ENCODE data around the gene C3orf20.
"Not testable (repeated sequence)": the region's sequence is repeated elsewhere in the genome, so short reads cannot be mapped to it uniquely, and the experiment has no call there.

The C3orf20 gene

DNA sequence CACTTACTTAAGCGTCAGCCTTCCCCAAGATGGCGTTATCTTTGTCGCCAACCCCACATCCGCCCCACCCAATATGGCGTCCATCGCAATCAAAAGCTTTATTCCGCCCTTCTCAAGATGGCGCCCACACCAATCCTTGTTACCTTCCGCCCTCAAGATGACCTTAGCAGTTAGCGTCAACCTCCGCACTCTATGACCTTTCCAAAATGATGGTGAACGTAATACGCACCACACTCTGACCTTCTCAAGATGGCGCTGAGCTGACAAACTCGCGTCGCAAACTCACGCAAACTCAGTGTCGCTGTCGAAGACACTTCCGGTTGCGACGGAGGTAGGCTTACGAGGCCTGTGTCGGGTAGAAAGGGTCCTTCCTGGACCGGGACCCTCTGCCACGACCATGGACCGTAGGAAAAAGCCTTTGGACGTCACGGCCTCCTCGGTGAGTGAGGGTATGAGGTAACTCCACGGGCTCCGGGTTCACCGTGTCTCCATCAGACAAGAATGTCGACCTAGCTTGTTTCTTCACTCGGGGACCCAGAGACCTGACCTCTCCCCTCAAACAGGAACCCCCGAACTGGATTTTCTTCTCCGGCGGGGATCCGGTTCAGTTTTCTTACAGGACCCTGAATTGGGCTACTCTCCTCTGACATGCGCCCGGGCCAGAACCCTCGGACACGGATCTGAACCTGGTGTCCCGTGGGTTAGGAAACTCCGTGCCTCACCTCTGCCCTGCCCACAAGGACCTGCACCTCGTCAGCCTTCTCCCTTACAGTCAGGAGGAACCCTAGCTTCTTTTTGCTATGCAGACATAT lies 23.3 kb upstream of the C3orf20 start, which contains the start of gene CCDC174:
CCDC174 (plus strand) TSS at position 323 of the 812 bp plus-strand sequence; CDS start at position 398, 75 bp downstream.
- peak; percentile 92 to 93 for DNase-seq

DNA sequence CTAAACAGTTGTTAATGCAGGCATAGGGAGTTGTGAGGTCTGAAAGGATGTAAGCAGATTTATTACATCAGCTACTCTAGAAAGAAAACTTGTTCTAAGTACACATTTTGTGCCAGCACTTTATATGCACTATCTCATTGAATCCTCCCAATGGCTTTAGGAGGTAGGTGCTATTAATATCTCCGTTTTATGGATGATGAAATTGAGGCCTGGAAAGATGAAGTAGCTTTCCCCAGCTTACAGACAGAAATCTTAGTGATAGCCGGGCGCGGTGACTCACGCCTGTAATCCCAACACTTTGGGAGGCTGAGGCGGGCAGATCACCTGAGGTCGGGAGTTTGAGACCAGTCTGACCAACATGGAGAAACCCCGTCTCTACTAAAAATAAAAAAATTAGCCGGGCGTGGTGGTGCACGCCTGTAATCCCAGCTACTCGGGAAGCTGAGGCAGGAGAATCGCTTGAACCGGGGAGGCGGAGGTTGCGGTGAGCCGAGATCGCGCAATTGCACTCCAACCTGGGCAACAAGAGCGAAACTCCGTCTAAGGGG lies 22.5 kb upstream of the C3orf20 start:
- not testable (repeated sequence) for DNase-seq

DNA sequence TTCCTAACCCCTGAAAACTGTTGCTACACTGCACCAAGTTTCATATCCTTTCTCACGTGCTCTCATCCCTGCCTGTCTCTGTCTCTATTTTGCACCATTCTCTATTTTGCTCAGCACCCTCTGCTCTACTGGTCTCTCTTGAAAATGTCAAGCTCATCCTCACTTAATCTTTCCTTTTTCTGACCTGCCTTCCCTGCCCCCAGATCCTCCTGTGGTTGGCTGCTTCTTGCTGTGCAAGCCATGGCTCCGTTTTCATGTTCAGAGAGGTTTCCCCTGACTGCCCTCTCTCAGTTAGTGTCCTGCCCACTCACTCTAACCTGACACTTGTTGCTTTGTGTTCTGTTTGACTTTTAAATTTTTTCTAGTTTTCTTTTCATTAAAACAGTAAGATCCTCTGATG lies 17.4 kb upstream of the C3orf20 start:
- DNase-seq = no peak

DNA sequence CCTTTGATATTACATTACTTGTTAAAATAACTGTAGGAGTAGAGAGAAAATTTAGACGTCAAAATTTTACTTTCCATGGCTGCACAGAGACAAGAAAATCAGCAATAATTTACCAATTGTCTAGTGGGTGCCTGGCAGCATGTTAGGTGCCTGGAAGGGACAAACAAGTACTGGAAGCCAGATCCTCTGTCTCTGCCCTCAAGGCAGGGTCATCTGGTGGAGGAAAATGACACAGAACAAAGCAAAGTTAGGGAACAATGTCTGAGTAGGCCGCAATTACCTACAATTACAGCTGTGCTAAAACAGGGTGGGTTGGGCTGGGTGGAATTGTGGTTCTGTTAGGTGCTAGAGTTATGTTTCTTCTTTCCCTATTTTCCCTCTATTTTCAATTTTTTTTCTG lies 16.0 kb upstream of the C3orf20 start:
- DNase-seq = no peak

DNA sequence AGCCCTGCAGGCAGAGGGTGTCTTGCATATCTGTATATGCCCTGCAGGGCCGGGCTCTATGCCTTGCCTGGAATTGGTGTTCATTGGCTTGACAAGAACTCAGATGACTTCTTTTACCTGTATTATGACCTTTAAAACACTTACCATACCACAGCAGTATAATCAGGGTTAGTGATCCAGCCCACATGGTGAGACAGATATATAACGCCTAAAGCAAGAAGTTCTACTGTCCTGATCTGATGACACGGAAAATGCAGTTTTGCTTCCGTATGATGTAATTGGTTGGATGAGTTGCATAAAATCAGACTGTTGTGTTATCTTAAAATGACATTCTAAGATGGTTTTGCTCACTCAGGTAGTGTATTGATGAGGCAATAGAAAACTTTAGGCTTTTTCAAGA lies 14.0 kb upstream of the C3orf20 start:
- no peak for DNase-seq

DNA sequence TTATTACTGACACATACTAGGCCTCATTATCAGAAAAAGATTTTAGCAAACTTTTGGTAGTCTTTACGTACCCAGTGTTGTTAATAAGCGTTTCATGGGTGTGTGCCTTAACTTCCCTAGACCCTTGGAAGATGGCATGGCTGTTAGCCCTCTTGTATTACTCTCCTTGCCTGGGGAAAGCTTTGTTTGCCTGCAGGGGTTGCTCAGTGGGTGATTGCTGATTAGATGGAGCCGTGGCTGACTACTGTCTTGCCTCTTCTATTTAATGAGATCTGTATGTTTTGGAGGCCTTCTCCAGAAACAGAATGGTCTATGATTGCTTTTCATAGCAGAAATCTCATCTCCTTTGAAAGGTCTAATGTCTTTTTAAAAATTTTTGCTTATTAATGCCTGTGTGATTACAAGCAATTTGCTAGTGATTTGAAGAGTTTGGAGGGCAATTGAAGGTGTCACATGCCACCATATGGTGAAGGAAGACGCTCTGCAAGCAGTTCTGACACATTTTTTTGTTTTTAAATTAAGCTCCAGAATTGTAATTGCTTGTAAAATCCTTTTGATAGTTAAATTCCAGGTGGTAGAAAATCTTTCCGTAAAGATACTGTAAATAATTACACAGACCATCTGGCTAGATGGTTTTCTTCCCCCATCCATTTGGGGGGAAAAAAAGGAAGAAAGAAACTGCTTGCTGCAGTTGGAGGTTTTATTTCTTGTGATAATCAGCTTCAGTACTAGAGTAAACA lies 11.4 kb upstream of the C3orf20 start:
- DNase-seq = no peak

DNA sequence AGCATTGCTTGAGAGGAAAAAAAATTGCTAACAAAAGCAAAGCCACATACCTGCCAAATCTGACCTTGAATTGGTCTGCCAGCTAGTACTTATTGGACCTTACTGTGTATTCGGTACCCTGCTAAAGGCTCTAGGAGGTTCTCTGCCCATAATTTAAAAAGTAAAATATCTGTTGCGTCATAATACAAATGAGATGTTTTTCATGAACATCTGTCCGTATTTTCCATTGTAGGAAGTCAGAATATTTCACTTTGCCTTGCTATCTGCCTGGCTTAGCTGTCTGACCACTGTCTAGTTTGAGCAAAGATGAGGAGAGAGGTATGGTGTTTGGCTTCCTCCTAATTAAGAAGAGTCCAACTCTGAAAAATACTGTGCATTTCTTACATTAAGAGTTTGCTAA lies 10.8 kb upstream of the C3orf20 start:
- no peak for DNase-seq

DNA sequence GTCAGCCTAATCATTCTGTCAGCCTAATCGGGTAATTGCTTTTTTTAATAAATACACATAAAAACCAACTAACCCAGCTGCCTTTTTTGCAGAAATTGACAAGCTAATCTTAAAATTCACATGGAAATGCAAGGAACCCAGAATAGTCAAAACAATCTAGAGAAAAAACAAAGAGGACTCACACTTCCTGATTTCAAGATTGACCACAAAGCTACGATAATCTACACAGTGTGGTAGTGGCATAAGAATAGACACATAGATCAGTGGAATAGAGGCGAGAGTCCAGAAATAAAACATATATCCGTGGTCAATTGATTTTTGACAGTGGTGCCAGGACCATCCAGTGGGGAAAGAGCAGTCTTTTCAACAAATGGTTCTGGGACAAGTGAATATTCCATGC lies 2.4 kb upstream of the C3orf20 start:
- DNase-seq = no peak

DNA sequence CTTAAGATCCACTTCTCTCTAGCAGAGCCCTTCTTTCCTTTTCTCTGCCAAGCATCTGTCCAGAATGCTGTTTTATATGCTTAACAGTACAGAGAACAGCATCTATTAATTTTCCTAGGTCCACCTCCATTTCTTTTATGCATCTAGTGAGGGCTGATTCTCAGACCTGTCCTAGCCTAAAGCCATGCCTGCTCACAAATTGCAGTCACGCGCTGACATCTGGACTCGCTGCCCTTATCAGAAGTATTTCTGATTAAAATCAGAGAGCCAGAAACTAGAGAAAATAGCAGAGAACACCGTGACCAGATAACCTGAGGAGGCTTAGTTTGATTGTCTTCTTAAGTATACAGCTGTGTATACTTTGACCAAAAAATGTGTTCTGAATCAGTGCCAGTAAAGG lies 1.9 kb downstream of the C3orf20 start:
- DNase-seq = no peak

DNA sequence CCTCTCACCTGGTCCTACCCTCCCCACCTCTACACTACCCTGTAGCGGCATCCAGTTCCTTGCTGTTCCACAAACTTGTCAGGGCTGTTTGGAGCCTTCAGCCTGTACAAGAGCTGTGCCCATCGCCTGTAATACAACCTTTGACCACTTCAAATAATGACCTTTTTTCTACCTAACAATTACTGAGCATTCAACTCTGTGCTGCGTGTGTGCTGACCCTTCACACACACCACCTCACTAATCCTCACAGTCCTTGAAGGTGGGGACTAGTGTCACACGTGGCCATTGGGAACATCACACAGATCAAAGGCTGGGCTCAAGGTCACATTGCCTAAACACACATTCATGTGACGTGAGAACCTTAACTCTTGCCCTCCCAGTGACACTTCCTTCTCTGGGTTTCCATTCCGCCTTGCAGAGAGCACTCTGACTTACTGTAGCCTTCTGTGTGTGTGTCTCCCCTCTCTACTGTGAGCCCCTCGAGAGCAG lies 3.1 kb downstream of the C3orf20 start:
- no peak for DNase-seq

DNA sequence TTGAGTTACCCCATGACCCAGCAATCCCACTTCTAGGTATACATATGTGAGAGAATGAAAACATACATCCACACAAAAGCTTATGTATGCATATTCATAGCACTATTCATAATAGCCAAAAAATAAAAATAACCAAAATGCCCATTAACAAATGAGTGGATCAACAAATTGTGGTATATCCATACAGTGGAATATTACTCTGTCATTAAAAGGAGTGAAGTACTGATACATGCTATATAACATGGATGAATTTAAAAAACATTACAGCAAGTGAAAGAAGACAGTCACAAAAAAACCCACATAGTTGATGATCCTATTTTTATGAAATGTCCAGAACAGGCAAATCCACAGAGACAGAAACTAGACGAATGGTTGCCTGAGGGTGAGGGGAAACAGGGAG lies 5.2 kb downstream of the C3orf20 start:
- DNase-seq = no peak

DNA sequence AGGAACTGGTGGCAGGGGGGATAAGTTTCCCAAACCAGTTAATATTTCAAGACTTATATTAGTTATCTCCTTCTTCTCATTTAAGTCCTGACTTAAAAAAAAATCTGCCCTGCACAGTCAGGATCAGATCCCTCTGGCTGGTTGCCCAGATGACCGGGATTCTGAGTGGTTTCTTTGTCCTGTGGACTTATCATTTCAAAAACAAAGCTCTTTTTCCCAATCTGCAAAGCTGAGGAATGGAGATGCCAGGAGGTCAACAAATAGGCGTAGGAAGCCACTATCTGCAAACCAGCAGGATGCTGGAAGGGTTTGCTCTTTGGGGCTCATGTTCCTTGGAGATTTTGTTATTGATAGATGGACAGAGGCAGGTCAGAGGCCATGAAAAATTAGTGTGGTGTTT lies 5.8 kb downstream of the C3orf20 start:
- DNase-seq = no peak

DNA sequence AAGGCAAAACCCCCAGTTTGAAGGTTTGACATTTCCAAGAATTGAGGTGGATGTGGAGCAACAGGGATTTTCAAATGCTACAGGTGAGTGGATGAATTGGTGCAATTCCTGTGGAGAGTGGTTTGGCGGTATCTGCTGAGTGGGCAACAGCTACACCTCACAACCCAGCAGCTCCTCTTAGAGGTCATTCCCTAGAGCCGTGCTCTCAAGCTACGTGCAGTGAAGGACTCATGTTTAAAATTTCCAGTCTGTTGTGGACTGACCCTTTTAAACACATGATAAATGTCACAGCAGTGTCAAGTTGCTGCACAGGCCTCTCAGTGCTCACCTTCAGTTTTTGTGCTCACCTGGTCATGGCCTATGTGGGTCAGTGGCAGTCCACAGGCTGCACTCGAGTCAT lies 9.5 kb downstream of the C3orf20 start:
- DNase-seq = no peak

DNA sequence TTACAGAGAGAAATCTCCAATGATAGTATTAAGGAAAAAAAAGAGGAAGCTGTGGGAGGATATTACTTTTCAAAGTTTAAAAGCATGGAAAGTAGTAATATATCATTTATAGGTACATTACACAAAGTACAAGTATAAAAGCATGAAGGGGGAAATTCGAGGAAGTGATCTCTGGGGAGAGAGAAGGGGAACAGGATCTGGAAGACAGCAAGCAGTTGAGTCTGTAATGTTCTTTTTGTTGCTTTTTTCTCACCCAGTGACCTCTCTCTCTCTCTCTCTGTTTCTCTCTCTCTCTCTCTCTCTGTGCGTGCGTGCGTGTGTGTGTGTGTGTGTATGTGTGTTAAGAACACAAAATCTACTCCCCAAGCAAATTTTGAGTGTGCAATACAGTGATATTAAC lies 10.2 kb downstream of the C3orf20 start:
- no peak for DNase-seq

DNA sequence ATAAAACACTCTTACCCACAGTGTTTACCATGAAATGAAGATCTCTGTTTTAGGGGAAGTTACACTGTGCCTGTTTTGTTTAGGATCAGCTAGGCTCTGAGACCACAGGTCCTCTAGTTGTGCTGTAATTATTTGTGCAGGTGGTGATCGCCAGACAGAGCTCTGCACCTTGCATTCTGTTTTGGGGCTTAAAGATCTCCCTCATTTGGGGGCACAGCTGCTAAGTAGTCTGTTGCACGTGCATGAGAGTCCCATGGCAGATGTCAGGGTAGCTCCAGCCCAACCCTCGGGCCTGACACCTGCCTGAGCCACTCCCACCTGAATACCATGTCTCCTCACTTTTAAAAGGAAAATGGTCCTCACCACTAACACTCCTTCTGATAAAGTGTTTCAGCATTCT lies 12.4 kb downstream of the C3orf20 start:
- no peak for DNase-seq

DNA sequence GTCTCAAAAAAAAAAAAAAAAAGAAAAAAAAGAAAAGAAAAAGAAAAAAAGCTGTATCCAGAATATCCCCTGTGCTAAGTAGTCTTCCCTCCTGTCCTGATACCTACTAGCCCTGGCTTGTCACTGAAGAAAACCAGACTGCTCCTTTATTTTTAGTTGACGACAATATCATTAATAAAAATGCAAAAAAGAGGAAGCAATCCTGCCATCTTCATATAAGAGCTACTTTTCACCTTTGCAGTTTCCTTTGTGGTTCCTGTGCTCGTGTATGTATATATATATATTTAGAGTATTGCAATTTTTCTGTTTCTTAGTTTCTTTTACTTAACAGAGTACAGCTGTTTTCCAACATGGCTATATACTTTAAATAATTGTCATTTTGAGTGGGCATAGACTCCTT lies 13.6 kb downstream of the C3orf20 start:
- DNase-seq = no peak

DNA sequence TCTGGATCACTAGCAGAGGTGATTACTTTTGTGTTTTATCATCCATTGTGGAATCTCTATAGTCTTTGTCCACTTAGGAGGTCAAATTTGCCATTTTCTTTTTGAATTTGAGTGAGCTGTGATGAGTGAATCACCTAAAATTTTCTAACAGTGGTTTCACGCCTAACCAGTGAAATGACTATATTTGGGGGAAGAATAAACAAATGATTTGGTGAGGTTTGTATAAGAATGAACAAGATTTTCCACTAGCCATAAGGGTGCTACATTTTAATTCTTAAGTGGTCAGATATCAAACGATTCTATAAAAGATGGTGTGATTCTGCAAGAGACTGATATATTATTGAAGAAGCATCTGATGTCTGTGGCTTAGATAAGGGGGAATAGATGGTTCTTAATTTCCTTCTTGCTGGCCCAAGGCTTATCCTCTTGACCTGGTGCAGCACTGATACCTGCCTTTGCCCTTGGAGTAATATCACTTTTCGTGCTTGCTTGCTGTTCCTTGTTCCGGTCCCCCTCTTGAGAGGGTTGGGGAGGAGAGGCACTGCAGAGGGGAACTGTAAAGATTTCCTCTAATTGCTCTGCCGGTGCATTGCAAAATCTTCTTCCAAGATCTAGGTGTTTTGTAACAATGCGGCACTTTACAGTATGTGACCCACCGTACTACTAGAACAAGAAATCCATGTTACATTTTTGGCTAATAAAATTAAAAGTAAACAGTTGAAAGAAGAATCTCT lies 14.5 kb downstream of the C3orf20 start:
- no peak for DNase-seq

DNA sequence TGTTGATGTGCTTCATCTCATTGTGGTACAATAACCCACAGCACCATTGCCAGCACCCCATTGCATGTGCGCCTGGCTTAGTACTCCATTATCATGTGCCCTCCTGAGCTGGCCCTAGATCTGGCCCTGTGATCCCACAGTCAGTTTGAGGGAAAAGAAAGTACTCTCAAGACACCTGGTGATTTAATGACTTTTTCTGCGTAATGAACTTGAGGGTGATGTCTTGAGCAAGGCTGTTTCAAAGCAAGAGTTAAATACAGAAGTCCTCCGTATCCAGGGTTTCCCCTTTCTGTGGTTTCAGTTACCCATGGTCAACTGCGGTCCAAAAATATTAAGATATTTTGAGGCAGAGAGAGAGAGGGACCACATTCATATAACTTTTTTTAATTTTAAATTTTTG lies 16.3 kb downstream of the C3orf20 start:
- DNase-seq = no peak

DNA sequence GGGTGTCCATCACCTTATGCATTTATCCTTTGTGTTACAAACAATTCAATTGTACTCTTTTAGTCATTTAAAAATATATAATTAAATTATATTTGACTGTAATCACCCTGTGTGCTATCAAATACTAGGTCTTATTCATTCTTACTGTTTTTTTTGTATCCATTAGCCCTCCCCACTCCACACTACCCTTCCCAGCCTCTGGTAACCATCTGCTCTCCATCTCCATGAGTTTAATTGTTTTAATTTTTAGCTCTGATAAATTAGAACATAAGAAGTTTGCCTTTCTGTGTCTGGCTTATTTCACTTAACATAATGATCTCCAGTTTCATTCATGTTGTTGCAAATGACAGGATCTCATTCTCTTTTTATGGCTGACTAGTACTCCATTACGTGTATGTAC lies 16.8 kb downstream of the C3orf20 start:
- no peak for DNase-seq

DNA sequence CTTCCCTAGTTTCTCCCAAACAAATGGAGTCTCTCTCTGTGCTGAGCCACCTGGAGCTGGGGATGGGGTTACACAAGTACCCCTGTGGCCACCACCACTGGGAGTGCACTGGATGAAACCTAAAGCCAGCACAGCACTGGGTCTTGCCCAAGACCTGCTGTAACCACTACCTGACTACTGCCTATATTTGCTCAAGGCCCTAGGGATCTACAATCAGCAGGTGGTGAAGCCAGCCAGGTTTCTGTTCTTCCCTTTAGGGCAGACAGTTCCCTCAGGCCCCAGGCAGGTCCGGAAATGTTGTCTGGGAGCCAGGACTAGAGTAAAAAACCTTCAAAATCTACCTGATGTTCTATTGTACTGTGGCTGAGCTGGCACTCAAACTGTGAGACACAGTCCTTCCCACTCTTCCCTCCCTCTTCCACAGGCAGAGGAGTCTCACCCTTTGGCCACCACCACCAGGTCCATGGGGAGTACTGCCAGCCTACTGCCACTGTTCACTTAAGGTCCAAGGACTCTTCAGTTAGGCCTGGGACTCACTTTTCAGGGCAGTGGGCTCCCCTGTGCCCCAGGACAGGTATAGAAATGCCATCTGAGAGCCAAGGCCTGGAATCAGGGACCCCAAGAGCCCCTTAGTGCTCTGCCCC lies 23.8 kb downstream of the C3orf20 start:
- no peak for DNase-seq

DNA sequence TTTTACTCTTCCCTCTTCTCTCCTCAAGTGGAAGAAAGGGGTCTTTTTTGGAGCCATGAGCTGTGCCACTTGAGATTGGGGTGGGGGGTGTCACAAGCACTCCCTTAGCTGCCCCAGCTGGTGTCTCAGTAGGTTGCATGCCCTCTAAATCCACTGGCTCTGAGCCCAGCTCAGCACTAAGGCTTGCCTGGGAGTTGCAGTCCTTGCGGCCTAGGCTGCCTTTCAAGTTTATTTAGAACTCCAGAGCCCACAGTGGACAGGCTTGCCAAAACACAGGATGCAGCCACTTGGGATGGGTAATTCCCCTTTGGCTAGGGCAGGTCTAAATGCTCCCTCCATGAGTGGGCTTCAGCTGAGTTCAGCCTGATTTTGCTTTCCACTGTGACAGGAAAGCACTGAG lies 24.7 kb downstream of the C3orf20 start:
- DNase-seq = no peak

DNA sequence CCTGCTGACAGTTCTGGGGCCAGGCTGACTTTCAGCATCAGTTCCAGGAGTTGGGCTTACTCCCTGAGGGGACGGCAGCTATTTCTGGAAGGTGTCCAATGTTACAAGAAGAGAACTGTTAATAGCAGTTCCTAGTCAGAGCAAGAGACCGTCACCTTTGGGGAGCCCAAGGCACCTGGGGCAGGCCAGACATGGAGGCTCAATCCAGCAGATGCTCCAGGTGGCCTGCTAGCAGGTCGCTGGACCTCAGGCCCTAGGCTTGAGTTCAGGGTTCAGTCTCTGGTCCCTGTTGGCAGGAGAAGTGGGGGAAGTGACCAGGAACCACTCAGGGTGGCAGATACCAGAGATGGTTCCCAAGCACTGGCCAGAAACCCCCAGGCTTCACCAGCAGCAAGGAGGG lies 25.9 kb downstream of the C3orf20 start:
- DNase-seq = no peak

DNA sequence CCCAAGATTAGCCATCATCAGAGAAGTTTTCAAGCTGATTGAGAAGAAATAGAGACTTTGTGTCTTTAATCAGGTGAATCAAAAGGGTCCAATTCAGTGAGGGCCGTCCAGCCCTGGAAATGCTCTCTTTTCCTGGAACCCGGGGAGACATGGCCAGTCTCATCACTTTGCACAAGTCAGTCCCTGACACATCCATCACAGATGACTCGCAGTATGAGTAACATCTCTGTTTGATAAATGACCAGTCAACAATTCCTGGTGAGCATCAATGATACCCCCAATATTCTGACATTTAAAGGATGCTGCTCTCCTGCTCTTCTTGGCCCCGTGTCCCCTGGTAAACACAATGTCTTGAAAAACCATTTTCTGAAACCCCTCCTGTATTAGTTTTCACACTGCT lies 26.7 kb downstream of the C3orf20 start:
- DNase-seq = no peak
